HG03108 (cell line): ENCODE results near the gene CHFR.
A peak's percentile ranks its signal among the peaks of the same experiment; 100 is the strongest.
"Not testable (repeated sequence)": the region's sequence is repeated elsewhere in the genome, so short reads cannot be mapped to it uniquely, and the experiment has no call there.

Source experiments
- ATAC-seq: cut with Tn5 transposase; IDR thresholded peaks from one replicate; pipeline ENCODE4 v1.9.1; 2021; ENCODE audit warnings: moderate library complexity; ENCODE audit not compliant: unreplicated experiment

Gene CHFR

GRCh38 chr12:132841151-132841550 is 46.3 kb downstream of the CHFR start:
- no peak for ATAC-seq

GRCh38 chr12:132840536-132840935 is 46.9 kb downstream of the CHFR start:
- ATAC-seq: no peak

- ATAC-seq: no peak
Measured at GRCh38 chr12:132839558-132840235, 47.7 kb downstream of the CHFR start.

GRCh38 chr12:132838410-132839080 is 48.9 kb downstream of the CHFR start:
- no peak for ATAC-seq

- no peak for ATAC-seq
Measured at GRCh38 chr12:132837693-132838409, 49.6 kb downstream of the CHFR start.

- no peak for ATAC-seq
Measured at GRCh38 chr12:132836795-132837331, 50.5 kb downstream of the CHFR start.

- ATAC-seq: not testable (repeated sequence)
Measured at GRCh38 chr12:132836230-132836629, 51.2 kb downstream of the CHFR start.

GRCh38 chr12:132835076-132836025 is 52.1 kb downstream of the CHFR start:
- ATAC-seq: no peak

GRCh38 chr12:132834181-132834711 is 53.2 kb downstream of the CHFR start:
- ATAC-seq: no peak

GRCh38 chr12:132833341-132833740 is 54.1 kb downstream of the CHFR start:
- no peak for ATAC-seq

GRCh38 chr12:132831771-132832170 is 55.6 kb downstream of the CHFR start:
- ATAC-seq: no peak

GRCh38 chr12:132828706-132829534 is 58.5 kb downstream of the CHFR start, which contains the start of gene GOLGA3:
Gene GOLGA3, minus strand, starts transcription at chr12:132828869. Its CDS starts 6,741 bp downstream, at chr12:132822128.
- peak; percentile 87 for ATAC-seq

GRCh38 chr12:132827763-132828703 is 59.4 kb downstream of the CHFR start:
- peak; percentile 20 for ATAC-seq

- ATAC-seq: no peak
Measured at GRCh38 chr12:132825861-132826260, 61.5 kb downstream of the CHFR start.

- ATAC-seq: no peak
Measured at GRCh38 chr12:132825089-132825488, 62.3 kb downstream of the CHFR start.

GRCh38 chr12:132824053-132824452 is 63.4 kb downstream of the CHFR start:
- no peak for ATAC-seq

GRCh38 chr12:132818562-132818961 is 68.8 kb downstream of the CHFR start:
- no peak for ATAC-seq

GRCh38 chr12:132814232-132814631 is 73.2 kb downstream of the CHFR start:
- ATAC-seq: no peak
